ENCODE measurements around the gene VPS13D. TPM values are rescaled to one million over a fixed set of nuclear protein-coding genes. Genes with fewer than 3 reads are reported as not detected.

Gene VPS13D
- total and polyA plus RNA-seq, 2 of the 4 experiments (the other 2 are of a cell fraction): 9.0 to 16.3 TPM

DNA sequence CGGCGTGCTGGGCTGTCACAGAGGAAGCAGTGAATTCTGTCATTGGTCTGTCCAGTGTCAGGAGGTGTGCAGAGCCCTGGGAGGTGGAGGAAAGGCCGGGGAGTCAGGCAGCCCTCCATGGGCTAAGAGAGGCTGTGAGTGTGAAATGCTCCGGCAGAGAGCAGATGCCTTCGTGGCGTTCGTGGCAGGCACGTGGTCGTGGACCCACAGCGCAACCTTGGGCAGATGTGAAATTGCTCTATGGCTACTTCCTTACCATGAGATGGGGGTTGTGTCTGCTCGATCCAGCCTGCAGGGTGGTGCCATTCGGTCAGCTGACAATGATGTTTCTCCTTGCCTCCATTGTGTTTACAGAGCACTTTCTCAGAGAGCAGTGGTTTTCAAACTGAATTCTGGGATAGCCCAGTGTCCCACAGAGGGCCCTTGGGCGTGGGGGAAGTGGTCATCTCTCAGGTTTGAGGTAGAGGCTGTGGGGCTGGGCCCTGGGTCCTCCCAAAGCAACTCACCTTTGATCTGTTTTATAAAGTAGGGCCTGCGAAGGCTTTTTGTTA, 35.1 kb upstream of the VPS13D start:
- POLR2A ChIA-PET (ENCODE audit: unreplicated experiment): no interaction called here
- H3K36me3 ChIP-seq (ENCODE audit: control insufficient read depth, insufficient read depth, low read length): peaks cover 27% of the 10 kb centered on the region
- no peak overlapping the region for H3K4me3 ChIP-seq (ENCODE audit: insufficient read depth, low read depth, low read length)
- no peak overlapping the region for H3K56ac ChIP-seq (ENCODE audit: extremely low read depth, insufficient read depth, low read length)
- H3K27me3 ChIP-seq (ENCODE audit: control insufficient read depth, insufficient read depth, low read length): no peaks in the 10 kb centered on the region
- no peak overlapping the region for H3K9ac ChIP-seq (ENCODE audit: low read depth, low read length)
- ATAC-seq (ENCODE audit: low read depth) (no peak), DNase-seq (no peak)
- no peak overlapping the region for H3K4me2 ChIP-seq (ENCODE audit: low read depth, low read length)
- intact Hi-C loops (cut with micrococcal nuclease): no loop called here
- H2BK20ac ChIP-seq (ENCODE audit: low read depth, low read length): no peak overlapping the region
- H2AK5ac ChIP-seq (ENCODE audit: low read depth, low read length): no peak overlapping the region
- H2AK9ac ChIP-seq (replicated peaks; ENCODE audit: low read depth, low read length, poor library complexity): no peak overlapping the region
- H2BK120ac ChIP-seq (ENCODE audit: low read depth, low read length): no peak overlapping the region
- in situ Hi-C loops (cut with MboI; ENCODE audit: low sequenced_read_pairs): no loop called here
- BruUV-seq (replicated peaks): no TSS peak
- H3K79me1 ChIP-seq (ENCODE audit: low read depth in 1 of 2, low read length in 2 of 2): no peaks in the 10 kb centered on the region; a peak in 1 of 4 replicates
- no peak overlapping the region for H3K4ac ChIP-seq (ENCODE audit: low read depth, low read length)
- no peaks in the 10 kb centered on the region for H3K4me1 ChIP-seq (ENCODE audit: control insufficient read depth, insufficient read depth, low read length)
- CTCF ChIA-PET: no interaction called here
- no peaks in the 10 kb centered on the region for H3K9me3 ChIP-seq (ENCODE audit: control insufficient read depth, insufficient read depth, low read length)
- H4K8ac ChIP-seq (ENCODE audit: low read depth in 2 of 2, low read length in 2 of 2): no peak overlapping the region
- no peak overlapping the region for H3K23ac ChIP-seq (ENCODE audit: low read depth, low read length)
- H3K18ac ChIP-seq (ENCODE audit: low read depth, low read length): no peak overlapping the region
- WGBS, 2 experiments (ENCODE audit: extremely low coverage in 2 of 2, insufficient read length in 1 of 2): no CpG with 5 or more reads among the region's 14 CpGs
- no peak overlapping the region for H4K91ac ChIP-seq (ENCODE audit: insufficient read depth, low read depth, low read length)
- no peak for TF ChIP-seq BHLHE40 (IDR thresholded peaks at IDR 0.05; ENCODE audit: low read depth, low read length)
- TF ChIP-seq SMC3 (IDR thresholded peaks at IDR 0.05; ENCODE audit: low read depth, low read length): no peak
- TF ChIP-seq CHD1 (IDR thresholded peaks at IDR 0.05; ENCODE audit: low read depth, low read length): no peak
- TF ChIP-seq RCOR1 (IDR thresholded peaks at IDR 0.05; ENCODE audit: insufficient replicate concordance, low read length): no peak
- TF ChIP-seq, protein P1, sequence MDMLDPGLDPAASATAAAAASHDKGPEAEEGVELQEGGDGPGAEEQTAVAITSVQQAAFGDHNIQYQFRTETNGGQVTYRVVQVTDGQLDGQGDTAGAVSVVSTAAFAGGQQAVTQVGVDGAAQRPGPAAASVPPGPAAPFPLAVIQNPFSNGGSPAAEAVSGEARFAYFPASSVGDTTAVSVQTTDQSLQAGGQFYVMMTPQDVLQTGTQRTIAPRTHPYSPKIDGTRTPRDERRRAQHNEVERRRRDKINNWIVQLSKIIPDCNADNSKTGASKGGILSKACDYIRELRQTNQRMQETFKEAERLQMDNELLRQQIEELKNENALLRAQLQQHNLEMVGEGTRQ (IDR thresholded peaks at IDR 0.05; ENCODE audit: low read depth, low read length): no peak
- TF ChIP-seq MXI1 (IDR thresholded peaks at IDR 0.05; ENCODE audit: borderline replicate concordance, low read depth, low read length): no peak
- TF ChIP-seq MAZ (IDR thresholded peaks at IDR 0.05; ENCODE audit: borderline replicate concordance, low read depth, low read length): no peak
- no peak for TF ChIP-seq NFE2L2 (IDR thresholded peaks at IDR 0.05; ENCODE audit: low read depth, low read length)
- no peak for TF ChIP-seq ELK1 (IDR thresholded peaks at IDR 0.05; ENCODE audit: borderline replicate concordance, low read depth, low read length)
- no peak overlapping the region for H3K27ac ChIP-seq (ENCODE audit: insufficient read depth, low read length)
- H3K9me1 ChIP-seq (ENCODE audit: insufficient read depth, low read length): no peaks in the 10 kb centered on the region
- dilution Hi-C loops (cut with HindIII; ENCODE audit: low sequenced_read_pairs, unreplicated experiment): no loop called here
- no peak overlapping the region for H2BK5ac ChIP-seq (ENCODE audit: low read depth, low read length, poor library complexity, severe bottlenecking)
- H3K14ac ChIP-seq (replicated peaks; ENCODE audit: low read depth, low read length): no peak overlapping the region
- H4K20me1 ChIP-seq (ENCODE audit: insufficient read depth, low read length): no peaks in the 10 kb centered on the region
- no peak overlapping the region for H4K5ac ChIP-seq (ENCODE audit: low read depth, low read length)
- H2BK15ac ChIP-seq (ENCODE audit: low read depth, low read length): no peak overlapping the region
- no peak overlapping the region for H2AFZ ChIP-seq (replicated peaks; ENCODE audit: low read length, poor library complexity)
